ENCODE results near the gene ITPKB. TPM values are rescaled to one million over a fixed set of nuclear protein-coding genes. Genes with fewer than 3 reads are reported as not detected.
"Not testable (repeated sequence)": the region's sequence is repeated elsewhere in the genome, so short reads cannot be mapped to it uniquely, and the experiment has no call there.

The ITPKB gene
- total and polyA plus RNA-seq, 7 donors, result 3.9 to 14.1 (median 8.9) TPM

DNA sequence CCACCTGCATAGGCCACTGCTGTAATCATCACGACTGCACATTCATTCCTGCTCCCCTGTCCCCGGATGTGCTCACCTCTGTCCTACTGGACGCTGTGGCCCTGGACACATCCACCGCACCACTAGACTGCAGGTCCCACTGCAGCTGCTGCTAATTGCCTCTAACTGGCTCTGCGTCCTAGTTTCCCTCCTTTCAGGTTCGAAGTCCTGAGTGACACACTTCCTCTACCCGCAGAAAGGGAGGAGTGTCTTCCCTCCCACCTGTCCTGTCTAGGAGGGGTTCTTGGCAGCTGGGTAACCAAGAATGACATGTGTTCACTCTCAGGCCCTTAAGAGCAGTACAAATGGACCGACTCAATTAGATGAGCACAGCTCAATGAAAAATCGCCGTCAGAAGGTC lies 40.5 kb upstream of the ITPKB start:
- WGBS, 3 donors, result 71 to 77% (median 73%) methylated on average over 10 of the region's 10 CpGs
- intact Hi-C loops (cut with DNase I), result no loop called here
- ATAC-seq, result no peak

DNA sequence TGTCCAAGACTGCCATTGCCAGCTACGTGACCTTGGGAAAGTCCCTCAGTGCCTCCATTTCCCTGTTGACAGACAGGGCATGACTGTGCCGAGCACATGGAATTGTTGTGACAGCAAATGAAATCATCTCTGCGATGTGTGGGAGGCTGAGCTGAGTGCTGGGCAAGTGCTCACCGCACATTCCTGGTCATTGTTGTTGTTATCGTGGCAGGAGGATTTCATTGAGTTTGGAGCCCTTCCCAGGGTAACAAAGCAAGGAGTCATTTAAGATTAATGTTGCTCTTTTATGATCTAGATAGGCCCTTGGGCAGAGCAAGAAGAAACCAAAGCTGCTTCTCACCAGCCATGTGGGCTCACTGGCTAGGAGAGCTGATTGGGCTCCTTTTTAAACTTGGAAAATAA lies 39.6 kb upstream of the ITPKB start:
- intact Hi-C loops (cut with DNase I), result no loop called here
- WGBS, 3 donors, result 30 to 39% (median 33%) methylated on average over 5 of the region's 5 CpGs
- Histone ChIP-seq H3K4me1 (no peaks in the 10 kb centered on the region), H3K9me3 (no peaks in the 10 kb centered on the region), H3K36me3 (ENCODE audit: insufficient read depth in 1 of 2, low read depth in 1 of 2) (no peaks in the 10 kb centered on the region), H3K27ac (no peak overlapping the region), H3K4me3 (no peak overlapping the region), H3K27me3 (ENCODE audit: insufficient read depth in 3 of 3, low read length in 2 of 3) (no peaks in the 10 kb centered on the region)
- DNase-seq (peak in 1 of 2 donors; percentile 20), ATAC-seq (peak; percentile 43 to 87 (median 64))
- TF ChIP-seq, protein P1, sequence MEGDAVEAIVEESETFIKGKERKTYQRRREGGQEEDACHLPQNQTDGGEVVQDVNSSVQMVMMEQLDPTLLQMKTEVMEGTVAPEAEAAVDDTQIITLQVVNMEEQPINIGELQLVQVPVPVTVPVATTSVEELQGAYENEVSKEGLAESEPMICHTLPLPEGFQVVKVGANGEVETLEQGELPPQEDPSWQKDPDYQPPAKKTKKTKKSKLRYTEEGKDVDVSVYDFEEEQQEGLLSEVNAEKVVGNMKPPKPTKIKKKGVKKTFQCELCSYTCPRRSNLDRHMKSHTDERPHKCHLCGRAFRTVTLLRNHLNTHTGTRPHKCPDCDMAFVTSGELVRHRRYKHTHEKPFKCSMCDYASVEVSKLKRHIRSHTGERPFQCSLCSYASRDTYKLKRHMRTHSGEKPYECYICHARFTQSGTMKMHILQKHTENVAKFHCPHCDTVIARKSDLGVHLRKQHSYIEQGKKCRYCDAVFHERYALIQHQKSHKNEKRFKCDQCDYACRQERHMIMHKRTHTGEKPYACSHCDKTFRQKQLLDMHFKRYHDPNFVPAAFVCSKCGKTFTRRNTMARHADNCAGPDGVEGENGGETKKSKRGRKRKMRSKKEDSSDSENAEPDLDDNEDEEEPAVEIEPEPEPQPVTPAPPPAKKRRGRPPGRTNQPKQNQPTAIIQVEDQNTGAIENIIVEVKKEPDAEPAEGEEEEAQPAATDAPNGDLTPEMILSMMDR (IDR thresholded peaks at IDR 0.05), result no peak

More for the DNA sequence above, 40.5 kb upstream of the ITPKB start:
- Histone ChIP-seq H3K9me3 (no peaks in the 10 kb centered on the region), H3K27ac (no peak overlapping the region), H3K36me3 (ENCODE audit: insufficient read depth in 1 of 2, low read depth in 1 of 2) (no peaks in the 10 kb centered on the region), H3K4me3 (no peak overlapping the region), H3K27me3 (ENCODE audit: insufficient read depth in 3 of 3, low read length in 2 of 3) (no peaks in the 10 kb centered on the region), H3K4me1 (no peaks in the 10 kb centered on the region)
- no peak for DNase-seq
- TF ChIP-seq, protein P1 (IDR thresholded peaks at IDR 0.05), result no peak

DNA sequence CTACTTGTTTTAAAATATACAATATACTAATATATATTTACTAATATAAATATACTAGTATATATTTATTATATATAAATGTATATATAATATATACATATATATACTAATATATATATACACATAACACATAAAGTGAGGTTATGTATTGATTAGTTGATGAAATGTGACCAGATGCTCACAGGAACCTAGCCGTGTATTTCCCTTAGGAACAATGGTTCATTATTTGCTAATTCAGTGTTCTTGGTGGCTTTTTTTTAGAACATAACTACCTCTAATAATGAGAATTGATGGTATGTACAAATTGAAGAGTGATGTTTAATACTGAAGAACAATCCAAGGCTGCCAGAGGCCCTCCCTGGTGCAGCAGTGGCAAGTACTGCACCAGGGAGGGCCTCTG lies 37.9 kb upstream of the ITPKB start:
- Histone ChIP-seq H3K27ac (no peak overlapping the region), H3K36me3 (ENCODE audit: insufficient read depth in 1 of 2, low read depth in 1 of 2) (no peaks in the 10 kb centered on the region), H3K9me3 (no peaks in the 10 kb centered on the region), H3K4me1 (no peaks in the 10 kb centered on the region), H3K4me3 (no peak overlapping the region), H3K27me3 (ENCODE audit: insufficient read depth in 3 of 3, low read length in 2 of 3) (no peaks in the 10 kb centered on the region)
- no peak for ATAC-seq
- no peak for DNase-seq
- 91 to 100% (median 99%) methylated on average over 1 of the region's 1 CpG for WGBS, 3 donors
- TF ChIP-seq, protein P1 (IDR thresholded peaks at IDR 0.05), result no peak
- intact Hi-C loops (cut with DNase I), result no loop called here

DNA sequence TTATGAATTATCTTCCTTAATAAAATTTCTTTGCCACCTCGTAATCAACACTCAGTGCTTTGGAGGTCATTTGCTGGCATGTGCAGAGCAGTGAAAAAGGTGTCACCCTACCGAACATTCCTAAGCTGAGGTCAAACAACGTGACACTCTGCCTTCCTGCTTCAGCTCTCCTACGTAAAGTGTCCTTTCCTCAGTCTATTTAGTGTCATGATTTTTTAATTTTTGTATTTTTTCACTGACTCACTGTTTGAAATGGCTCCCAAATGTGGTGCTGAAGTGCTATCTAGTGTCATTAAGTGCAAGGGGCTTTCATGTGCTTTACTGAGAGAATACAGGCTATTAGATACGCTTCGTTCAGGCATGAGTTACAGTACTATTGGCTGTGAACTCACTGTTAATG lies 37.0 kb upstream of the ITPKB start:
- Histone ChIP-seq H3K27me3 (ENCODE audit: insufficient read depth in 3 of 3, low read length in 2 of 3) (no peaks in the 10 kb centered on the region), H3K27ac (no peak overlapping the region), H3K9me3 (no peaks in the 10 kb centered on the region), H3K4me1 (no peaks in the 10 kb centered on the region), H3K36me3 (ENCODE audit: insufficient read depth in 1 of 2, low read depth in 1 of 2) (no peaks in the 10 kb centered on the region), H3K4me3 (no peak overlapping the region)
- no peak for ATAC-seq
- TF ChIP-seq, protein P1 (IDR thresholded peaks at IDR 0.05), result no peak
- WGBS, 3 donors, result 78 to 81% (median 80%) methylated on average over 6 of the region's 6 CpGs
- DNase-seq, result no peak
- intact Hi-C loops (cut with DNase I), result no loop called here

DNA sequence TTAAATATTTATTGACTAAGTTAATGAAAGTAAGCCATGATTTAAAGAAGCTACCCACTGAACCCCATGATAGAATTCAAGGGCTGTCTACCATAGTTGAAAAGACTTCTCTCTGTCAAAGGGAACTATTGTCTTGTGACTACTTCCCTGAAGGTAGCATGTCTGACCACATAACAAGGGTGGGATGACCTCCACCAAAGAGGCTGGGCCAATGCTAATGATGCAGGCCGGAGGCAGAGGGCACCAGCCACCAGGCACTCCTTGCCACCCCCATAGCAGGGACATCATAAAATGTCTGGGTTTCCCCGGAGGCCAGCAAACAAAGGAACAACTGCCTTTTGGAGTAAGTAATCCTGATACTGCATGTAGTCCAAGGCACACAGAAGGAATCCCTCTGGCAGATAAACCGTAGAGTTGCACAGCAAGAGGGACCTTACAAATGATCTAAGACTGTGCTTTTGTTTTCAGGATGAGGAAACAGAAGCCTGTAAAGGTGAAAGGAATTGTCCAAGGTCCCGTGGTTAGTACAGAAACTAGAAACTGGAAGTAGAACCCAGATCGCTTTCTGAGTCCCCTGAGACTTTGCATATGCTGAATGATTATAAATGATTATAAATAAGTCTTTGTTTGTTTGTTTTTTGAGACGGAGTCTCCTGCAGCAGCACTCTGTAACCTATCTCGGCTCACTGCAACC lies 33.5 kb upstream of the ITPKB start:
- intact Hi-C loops (cut with DNase I), result no loop called here
- no peaks in the 10 kb centered on the region for H3K9me3 ChIP-seq
- WGBS, 3 donors, result 76 to 80% (median 78%) methylated on average over 7 of the region's 7 CpGs
- H3K4me1 ChIP-seq, result no peaks in the 10 kb centered on the region
- no peaks in the 10 kb centered on the region for H3K36me3 ChIP-seq (ENCODE audit: insufficient read depth in 1 of 2, low read depth in 1 of 2)
- TF ChIP-seq, protein P1 (IDR thresholded peaks at IDR 0.05), result no peak
- H3K27ac ChIP-seq, result no peak overlapping the region
- no peaks in the 10 kb centered on the region for H3K27me3 ChIP-seq (ENCODE audit: insufficient read depth in 3 of 3, low read length in 2 of 3)
- no peak overlapping the region for H3K4me3 ChIP-seq
- ATAC-seq (no peak), DNase-seq (no peak)

DNA sequence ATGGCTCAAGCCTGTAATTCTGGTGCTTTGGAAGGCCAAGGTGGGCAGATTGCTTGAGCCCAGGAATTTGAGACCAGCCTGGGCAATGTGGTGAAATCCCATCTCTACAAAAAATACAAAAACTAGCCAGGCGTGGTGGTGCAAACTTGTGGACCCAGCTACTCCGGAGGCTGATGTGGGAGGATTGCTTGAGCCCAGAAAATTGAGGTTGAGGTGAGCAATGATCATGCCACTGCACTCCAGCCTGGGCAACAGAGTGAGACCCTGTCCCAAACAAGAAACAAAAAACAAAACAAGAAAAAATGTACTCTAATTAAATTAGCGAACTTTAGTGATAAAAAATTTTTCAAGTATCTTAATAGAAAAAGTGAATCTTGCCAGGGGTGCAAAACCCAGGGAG lies 28.1 kb upstream of the ITPKB start:
- 93 to 95% (median 94%) methylated on average over 3 of the region's 3 CpGs for WGBS, 3 donors
- DNase-seq; H3K27ac ChIP-seq; H3K9me3 ChIP-seq; intact Hi-C loops (cut with DNase I); ATAC-seq; H3K36me3 ChIP-seq (ENCODE audit: insufficient read depth in 1 of 2, low read depth in 1 of 2); H3K27me3 ChIP-seq (ENCODE audit: insufficient read depth in 3 of 3, low read length in 2 of 3); H3K4me3 ChIP-seq; H3K4me1 ChIP-seq: not testable (repeated sequence)

Data from psoas muscle (tissue), 8 donors.